K562 (cell line): ENCODE results near the gene OPHN1.

Experiments used
- JUN ChIP-seq, 2 experiments: sonication (generic) in 1 of 2; formaldehyde crosslinking in 1 of 2; IDR thresholded peaks; 2 replicates each; pipeline versions ENCODE4 v1.6.1 to v1.8.0; 2012 to 2022; ENCODE audit warnings: borderline replicate concordance in 2 of 2, mild to moderate bottlenecking in 2 of 2, improper control_type of control experiment in 1 of 2, low read depth in 1 of 2, low read length in 1 of 2, missing genetic modification reagents in 1 of 2
- SAFB2 ChIP-seq: fragments of 200-400 bp; formaldehyde crosslinking; IDR thresholded peaks from 2 replicates; pipeline ENCODE4 v1.6.1; 2018; ENCODE audit warnings: borderline replicate concordance, low read length, low read depth, moderate library complexity; ENCODE audit not compliant: severe bottlenecking
- TBP ChIP-seq: optimal IDR thresholded peaks from 2 replicates; pipeline ENCODE3; 2011; ENCODE audit warnings: low read depth, low read length, improper control_type of control experiment
- TF ChIP-seq, protein P1 (sequence below), 3 experiments: IDR thresholded peaks in 2 of 3; conservative IDR thresholded peaks in 1 of 3; 2 replicates each; pipeline ENCODE4 v1.5.1; 2011 to 2012; ENCODE audit warnings: low read length in 3 of 3, mild to moderate bottlenecking in 3 of 3, control low read depth in 2 of 3, improper control_type of control experiment in 1 of 3, inconsistent platforms in 1 of 3, low read depth in 1 of 3, mixed read lengths in 1 of 3, moderate library complexity in 1 of 3; ENCODE audit not compliant: insufficient read depth in 2 of 3
- TF ChIP-seq, protein P2 (sequence below): fragments of 450-650 bp; IDR thresholded peaks from 2 replicates; pipeline ENCODE4 v1.6.1; 2016; ENCODE audit warnings: missing biosample characterization, missing genetic modification characterization
- TF ChIP-seq, protein P3 (sequence below): sonication (generic); formaldehyde crosslinking; IDR thresholded peaks from 2 replicates; pipeline ENCODE4 v1.8.0; 2022; ENCODE audit warnings: mild to moderate bottlenecking, missing genetic modification reagents
- TF ChIP-seq, protein P4 (sequence below): sonication (generic); formaldehyde crosslinking; IDR thresholded peaks from 2 replicates; pipeline ENCODE4 v1.8.0; 2022; ENCODE audit warnings: missing genetic modification reagents, mild to moderate bottlenecking, borderline replicate concordance
- TF ChIP-seq, protein P5 (sequence below): sonication (generic); formaldehyde crosslinking; IDR thresholded peaks from 2 replicates; pipeline ENCODE4 v1.8.1; 2022; ENCODE audit warnings: missing genetic modification reagents

- TF ChIP-seq, protein P1, sequence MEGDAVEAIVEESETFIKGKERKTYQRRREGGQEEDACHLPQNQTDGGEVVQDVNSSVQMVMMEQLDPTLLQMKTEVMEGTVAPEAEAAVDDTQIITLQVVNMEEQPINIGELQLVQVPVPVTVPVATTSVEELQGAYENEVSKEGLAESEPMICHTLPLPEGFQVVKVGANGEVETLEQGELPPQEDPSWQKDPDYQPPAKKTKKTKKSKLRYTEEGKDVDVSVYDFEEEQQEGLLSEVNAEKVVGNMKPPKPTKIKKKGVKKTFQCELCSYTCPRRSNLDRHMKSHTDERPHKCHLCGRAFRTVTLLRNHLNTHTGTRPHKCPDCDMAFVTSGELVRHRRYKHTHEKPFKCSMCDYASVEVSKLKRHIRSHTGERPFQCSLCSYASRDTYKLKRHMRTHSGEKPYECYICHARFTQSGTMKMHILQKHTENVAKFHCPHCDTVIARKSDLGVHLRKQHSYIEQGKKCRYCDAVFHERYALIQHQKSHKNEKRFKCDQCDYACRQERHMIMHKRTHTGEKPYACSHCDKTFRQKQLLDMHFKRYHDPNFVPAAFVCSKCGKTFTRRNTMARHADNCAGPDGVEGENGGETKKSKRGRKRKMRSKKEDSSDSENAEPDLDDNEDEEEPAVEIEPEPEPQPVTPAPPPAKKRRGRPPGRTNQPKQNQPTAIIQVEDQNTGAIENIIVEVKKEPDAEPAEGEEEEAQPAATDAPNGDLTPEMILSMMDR (IDR thresholded peaks at IDR 0.05 in 2 of 3, conservative IDR thresholded peaks at IDR 0.05 in 1 of 3; ENCODE audit: insufficient read depth in 2 of 3, low read depth in 1 of 3, low read length in 3 of 3) = no peak
- TF ChIP-seq, protein P2, sequence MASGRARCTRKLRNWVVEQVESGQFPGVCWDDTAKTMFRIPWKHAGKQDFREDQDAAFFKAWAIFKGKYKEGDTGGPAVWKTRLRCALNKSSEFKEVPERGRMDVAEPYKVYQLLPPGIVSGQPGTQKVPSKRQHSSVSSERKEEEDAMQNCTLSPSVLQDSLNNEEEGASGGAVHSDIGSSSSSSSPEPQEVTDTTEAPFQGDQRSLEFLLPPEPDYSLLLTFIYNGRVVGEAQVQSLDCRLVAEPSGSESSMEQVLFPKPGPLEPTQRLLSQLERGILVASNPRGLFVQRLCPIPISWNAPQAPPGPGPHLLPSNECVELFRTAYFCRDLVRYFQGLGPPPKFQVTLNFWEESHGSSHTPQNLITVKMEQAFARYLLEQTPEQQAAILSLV (tag) = no peak
- TF ChIP-seq SAFB2 (no peak), TBP (no peak), JUN (IDR thresholded peaks at IDR 0.05; ENCODE audit: borderline replicate concordance, low read depth, low read length) (no peak), JUN (CRISPR knock-in tag; IDR thresholded peaks at IDR 0.05; ENCODE audit: borderline replicate concordance) (no peak)
- TF ChIP-seq, protein P3, sequence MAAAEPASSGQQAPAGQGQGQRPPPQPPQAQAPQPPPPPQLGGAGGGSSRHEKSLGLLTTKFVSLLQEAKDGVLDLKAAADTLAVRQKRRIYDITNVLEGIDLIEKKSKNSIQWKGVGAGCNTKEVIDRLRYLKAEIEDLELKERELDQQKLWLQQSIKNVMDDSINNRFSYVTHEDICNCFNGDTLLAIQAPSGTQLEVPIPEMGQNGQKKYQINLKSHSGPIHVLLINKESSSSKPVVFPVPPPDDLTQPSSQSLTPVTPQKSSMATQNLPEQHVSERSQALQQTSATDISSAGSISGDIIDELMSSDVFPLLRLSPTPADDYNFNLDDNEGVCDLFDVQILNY (CRISPR knock-in tag) = no peak
- TF ChIP-seq, protein P4, sequence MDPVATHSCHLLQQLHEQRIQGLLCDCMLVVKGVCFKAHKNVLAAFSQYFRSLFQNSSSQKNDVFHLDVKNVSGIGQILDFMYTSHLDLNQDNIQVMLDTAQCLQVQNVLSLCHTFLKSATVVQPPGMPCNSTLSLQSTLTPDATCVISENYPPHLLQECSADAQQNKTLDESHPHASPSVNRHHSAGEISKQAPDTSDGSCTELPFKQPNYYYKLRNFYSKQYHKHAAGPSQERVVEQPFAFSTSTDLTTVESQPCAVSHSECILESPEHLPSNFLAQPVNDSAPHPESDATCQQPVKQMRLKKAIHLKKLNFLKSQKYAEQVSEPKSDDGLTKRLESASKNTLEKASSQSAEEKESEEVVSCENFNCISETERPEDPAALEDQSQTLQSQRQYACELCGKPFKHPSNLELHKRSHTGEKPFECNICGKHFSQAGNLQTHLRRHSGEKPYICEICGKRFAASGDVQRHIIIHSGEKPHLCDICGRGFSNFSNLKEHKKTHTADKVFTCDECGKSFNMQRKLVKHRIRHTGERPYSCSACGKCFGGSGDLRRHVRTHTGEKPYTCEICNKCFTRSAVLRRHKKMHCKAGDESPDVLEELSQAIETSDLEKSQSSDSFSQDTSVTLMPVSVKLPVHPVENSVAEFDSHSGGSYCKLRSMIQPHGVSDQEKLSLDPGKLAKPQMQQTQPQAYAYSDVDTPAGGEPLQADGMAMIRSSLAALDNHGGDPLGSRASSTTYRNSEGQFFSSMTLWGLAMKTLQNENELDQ = no peak
- TF ChIP-seq, protein P5, sequence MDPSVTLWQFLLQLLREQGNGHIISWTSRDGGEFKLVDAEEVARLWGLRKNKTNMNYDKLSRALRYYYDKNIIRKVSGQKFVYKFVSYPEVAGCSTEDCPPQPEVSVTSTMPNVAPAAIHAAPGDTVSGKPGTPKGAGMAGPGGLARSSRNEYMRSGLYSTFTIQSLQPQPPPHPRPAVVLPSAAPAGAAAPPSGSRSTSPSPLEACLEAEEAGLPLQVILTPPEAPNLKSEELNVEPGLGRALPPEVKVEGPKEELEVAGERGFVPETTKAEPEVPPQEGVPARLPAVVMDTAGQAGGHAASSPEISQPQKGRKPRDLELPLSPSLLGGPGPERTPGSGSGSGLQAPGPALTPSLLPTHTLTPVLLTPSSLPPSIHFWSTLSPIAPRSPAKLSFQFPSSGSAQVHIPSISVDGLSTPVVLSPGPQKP = no peak
These were observed 89.7 kb downstream of the OPHN1 start for GRCh38 chrX:68343551-68343950.
